Lower lobe of right lung (tissue), 2 donors: ENCODE data around the gene VRK1. TPM values are rescaled to one million over a fixed set of nuclear protein-coding genes. Genes with fewer than 3 reads are reported as not detected.

ENCODE experiments used
- ATAC-seq, 2 donors: fragments of 200-7000 bp; cut with Tn5 transposase; one replicate each; pipeline ENCODE4 v1.9.1; 2020 to 2022; ENCODE audit warnings: mild to moderate bottlenecking in 2 of 2, moderate library complexity in 2 of 2
- DNase-seq: peaks from one replicate; pipeline ENCODE4 v3.0.0-alpha.2; 2020
- H3K27ac ChIP-seq: fragments of 200-600 bp; one replicate; pipeline ENCODE4 v1.8.0; 2022
- H3K27me3 ChIP-seq: fragments of 200-600 bp; one replicate; pipeline ENCODE4 v1.8.0; 2022; ENCODE audit warnings: low read depth
- H3K36me3 ChIP-seq: fragments of 200-600 bp; one replicate; pipeline ENCODE4 v1.8.0; 2022; ENCODE audit warnings: mild to moderate bottlenecking
- H3K4me1 ChIP-seq: fragments of 200-600 bp; one replicate; pipeline ENCODE4 v1.8.0; 2022
- H3K4me3 ChIP-seq: fragments of 200-600 bp; one replicate; pipeline ENCODE4 v1.8.0; 2022; ENCODE audit warnings: mild to moderate bottlenecking
- H3K9me3 ChIP-seq: fragments of 200-600 bp; one replicate; pipeline ENCODE4 v1.8.0; 2022
- CTCF ChIP-seq: fragments of 200-600 bp; IDR thresholded peaks from one replicate; pipeline ENCODE4 v1.8.0; 2022; ENCODE audit warnings: antibody characterized with exemption, mild to moderate bottlenecking
- intact Hi-C: fragments of 100-400 bp; cut with DNase I; formaldehyde crosslinking; loops from one replicate; pipeline ENCODE4 v1.11.0; 2022
- total RNA-seq: library from RNA; stranded (reverse); fragmentation: NEBNext Ultra II Directional; extraction: Animal tissue kit (Norgen Biotek cat#: 25700); gene quantifications from one replicate; pipeline ENCODE4 v1.2.1, GENCODE V29; 2021
- donor health status: DM: no; HTN: yes; CAD: no; lungs with severe emphysema.

VRK1 gene
- total RNA-seq, 1 donor from 2014 or later: 9.5 TPM

DNA sequence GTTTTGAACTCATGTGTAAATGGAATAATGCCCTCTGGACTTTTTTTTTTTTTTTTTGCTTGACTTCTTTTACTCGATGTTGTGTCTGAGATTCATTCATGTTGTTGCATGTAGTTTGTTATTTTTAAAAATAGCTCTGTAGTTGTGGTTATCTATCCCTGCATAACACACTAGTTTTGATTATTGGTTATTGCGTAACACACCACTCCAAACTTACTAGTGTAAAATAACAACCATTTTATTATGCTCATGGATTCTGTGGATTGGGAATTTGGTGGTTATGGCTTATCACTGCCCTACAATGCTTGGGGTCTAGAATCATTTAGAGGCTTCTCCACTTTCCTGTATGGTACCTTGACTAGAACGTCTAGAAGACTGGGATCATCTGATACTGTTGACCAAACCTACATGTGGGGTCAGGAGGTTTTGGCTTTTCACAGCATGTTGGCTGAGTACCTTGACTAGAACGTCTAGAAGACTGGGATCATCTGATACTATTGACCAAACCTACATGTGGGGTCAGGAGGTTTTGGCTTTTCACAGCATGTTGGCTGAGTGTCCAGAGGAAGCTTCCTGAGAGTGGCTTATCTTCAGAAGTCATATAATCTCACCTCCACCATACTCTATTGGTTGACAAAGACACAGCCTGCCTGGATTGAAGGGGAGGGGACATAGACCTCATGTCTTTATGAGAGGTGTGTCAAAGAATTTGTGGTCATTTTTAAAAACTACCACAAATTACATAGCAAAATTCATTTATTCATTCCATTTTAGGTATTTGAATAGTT, 11.6 kb downstream of the VRK1 start:
- Histone ChIP-seq H3K4me3 (no peak overlapping the region), H3K27me3 (no peaks in the 10 kb centered on the region), H3K36me3 (no peaks in the 10 kb centered on the region), H3K9me3 (no peaks in the 10 kb centered on the region), H3K27ac (no peak overlapping the region), H3K4me1 (no peaks in the 10 kb centered on the region)
- DNase-seq (no peak), ATAC-seq (no peak)
- TF ChIP-seq CTCF: no peak
- intact Hi-C loops: no loop called here

- H3K36me3 ChIP-seq: no peaks in the 10 kb centered on the region
- no peak for ATAC-seq
- intact Hi-C loops: no loop called here
- no peak overlapping the region for H3K4me3 ChIP-seq
- no peaks in the 10 kb centered on the region for H3K27me3 ChIP-seq
- no peaks in the 10 kb centered on the region for H3K9me3 ChIP-seq
- no peaks in the 10 kb centered on the region for H3K4me1 ChIP-seq
- no peak overlapping the region for H3K27ac ChIP-seq
- TF ChIP-seq CTCF: no peak
- no peak for DNase-seq
These were observed 14.1 kb downstream of the VRK1 start for GRCh38 chr14:96811265-96811664.

DNA sequence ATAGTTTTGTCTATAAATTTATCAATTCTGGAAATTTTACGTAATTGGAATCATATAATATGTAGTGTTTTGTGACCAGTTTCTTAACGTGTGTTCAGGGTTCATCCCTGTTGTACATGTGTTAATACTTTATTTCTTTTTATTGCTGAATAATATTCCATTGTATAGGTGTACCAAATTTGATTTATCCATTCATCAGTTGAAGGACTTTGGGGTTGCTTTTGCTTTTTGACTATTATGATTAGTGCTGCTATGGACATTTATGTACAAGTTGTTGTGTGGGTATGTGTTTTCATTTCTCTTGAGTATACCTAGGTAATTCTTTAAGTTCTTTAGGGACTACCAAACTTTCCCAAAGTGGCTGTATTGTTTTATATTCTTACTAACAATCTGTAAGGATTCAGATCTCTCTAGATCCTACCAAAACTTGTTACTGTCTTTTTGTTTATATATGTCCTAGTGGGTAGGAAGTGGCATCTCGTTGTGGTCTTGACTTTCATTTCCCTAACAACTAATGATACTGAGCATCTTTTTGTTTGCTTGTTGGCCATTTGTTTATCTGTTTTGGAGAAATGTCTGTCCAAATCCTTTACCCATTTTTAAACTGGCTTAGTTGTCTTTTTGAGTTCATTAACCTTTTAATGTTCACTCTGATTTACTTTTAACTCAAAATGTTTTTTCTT, 14.9 kb downstream of the VRK1 start:
- Histone ChIP-seq H3K27me3 (no peaks in the 10 kb centered on the region), H3K9me3 (no peaks in the 10 kb centered on the region), H3K4me1 (no peaks in the 10 kb centered on the region), H3K36me3 (no peaks in the 10 kb centered on the region), H3K27ac (no peak overlapping the region), H3K4me3 (no peak overlapping the region)
- intact Hi-C loops: no loop called here
- no peak for ATAC-seq
- TF ChIP-seq CTCF: no peak
- DNase-seq: no peak

DNA sequence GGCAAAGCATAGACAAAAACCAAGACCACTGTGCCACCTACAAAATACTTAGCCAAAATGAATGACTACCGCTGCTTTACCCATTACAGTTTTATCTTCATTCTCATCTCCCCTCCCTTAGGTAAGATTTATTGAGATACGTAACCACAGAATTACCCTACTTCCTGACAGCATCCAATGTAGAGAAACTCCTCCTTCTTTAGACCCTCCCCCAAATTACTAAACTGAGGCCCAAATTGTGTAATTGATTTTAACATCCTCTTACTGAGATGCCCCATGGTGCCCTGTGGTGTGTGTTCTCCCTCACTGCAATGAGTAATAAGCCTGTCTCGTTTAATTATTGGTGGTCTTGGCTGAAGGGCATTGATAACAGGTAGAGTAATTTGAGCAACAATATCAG, 19.1 kb downstream of the VRK1 start:
- intact Hi-C loops: no loop called here
- H3K9me3 ChIP-seq: no peaks in the 10 kb centered on the region
- ATAC-seq: no peak

More for the DNA sequence above, 19.1 kb downstream of the VRK1 start:
- H3K36me3 ChIP-seq: no peaks in the 10 kb centered on the region
- H3K27ac ChIP-seq: no peak overlapping the region
- no peaks in the 10 kb centered on the region for H3K27me3 ChIP-seq
- no peak for TF ChIP-seq CTCF
- no peak overlapping the region for H3K4me3 ChIP-seq
- H3K4me1 ChIP-seq: no peaks in the 10 kb centered on the region
- no peak for DNase-seq
